Mucosa of descending colon (tissue), 3 donors: ENCODE data around the gene AIM2. TPM values are rescaled to one million over a fixed set of nuclear protein-coding genes. Genes with fewer than 3 reads are reported as not detected.
"Not testable (repeated sequence)": the region's sequence is repeated elsewhere in the genome, so short reads cannot be mapped to it uniquely, and the experiment has no call there.

Experiments used
- ATAC-seq: fragments of 200-7000 bp; cut with Tn5 transposase; one replicate; pipeline ENCODE4 v1.9.1; 2020; ENCODE audit warnings: mild to moderate bottlenecking, moderate library complexity
- DNase-seq, 3 donors: peaks; one replicate each; pipeline ENCODE4 v3.0.0-alpha.2; 2020
- H3K36me3 ChIP-seq: fragments of 200-600 bp; one replicate; pipeline ENCODE4 v1.8.0; 2021; ENCODE audit warnings: low read depth, mild to moderate bottlenecking
- H3K4me1 ChIP-seq: fragments of 200-600 bp; one replicate; pipeline ENCODE4 v1.8.0; 2021; ENCODE audit warnings: low read depth, mild to moderate bottlenecking
- H3K4me3 ChIP-seq: fragments of 200-600 bp; one replicate; pipeline ENCODE4 v1.8.0; 2021; ENCODE audit warnings: mild to moderate bottlenecking
- H3K9me3 ChIP-seq: fragments of 200-600 bp; one replicate; pipeline ENCODE4 v1.8.0; 2021; ENCODE audit warnings: mild to moderate bottlenecking
- CTCF ChIP-seq: fragments of 200-600 bp; IDR thresholded peaks from one replicate; pipeline ENCODE4 v1.8.0; 2022; ENCODE audit warnings: antibody characterized with exemption, mild to moderate bottlenecking
- intact Hi-C, 2 donors: fragments of 100-400 bp; cut with DNase I in 1 of 2; cut with micrococcal nuclease in 1 of 2; formaldehyde crosslinking; loops; one replicate each; pipeline versions ENCODE4 v1.11.0 to v1.11.1; 2022; cut with DNase I, micrococcal nuclease
- total RNA-seq, 3 donors: library from RNA; stranded (reverse); fragmentation: NEBNext Ultra II Directional in 2 of 3; extraction: Animal tissue kit (Norgen Biotek cat#: 25700) in 2 of 3; gene quantifications; one replicate each; pipeline versions ENCODE4 v1.2.1 to v1.2.4, GENCODE V29; 2021 to 2023
- donor health status: DM: no; HTN: no; CAD: no; lungs with moderate emphysema.
- donor health status: DM: no; HTN: no; CAD: no.
- donor health status: DM: no; HTN: yes; CAD: no.

AIM2 gene
- total RNA-seq, 3 donors from 2014 or later, result 0.38 to 1.0 (median 0.61) TPM

- H3K4me3 ChIP-seq, result no peak overlapping the region
- ATAC-seq (no peak), DNase-seq (no peak)
- TF ChIP-seq CTCF, result no peak
- H3K9me3 ChIP-seq, result no peaks in the 10 kb centered on the region
- intact Hi-C loops, result no loop called here
- H3K4me1 ChIP-seq, result no peaks in the 10 kb centered on the region
- H3K36me3 ChIP-seq, result no peaks in the 10 kb centered on the region
Observed at GRCh38 chr1:159040893-159041724, 35.5 kb downstream of the AIM2 start.

GRCh38 chr1:159040206-159040605 is 36.4 kb downstream of the AIM2 start:
- Histone ChIP-seq H3K4me3 (no peak overlapping the region), H3K4me1 (no peaks in the 10 kb centered on the region), H3K9me3 (no peaks in the 10 kb centered on the region), H3K36me3 (no peaks in the 10 kb centered on the region)
- intact Hi-C loops, result no loop called here
- ATAC-seq (no peak), DNase-seq (no peak)
- TF ChIP-seq CTCF, result no peak

- no peaks in the 10 kb centered on the region for H3K36me3 ChIP-seq
- TF ChIP-seq CTCF, result no peak
- intact Hi-C loops, result no loop called here
- no peak overlapping the region for H3K4me3 ChIP-seq
- DNase-seq, result no peak
- ATAC-seq, result no peak
- no peaks in the 10 kb centered on the region for H3K4me1 ChIP-seq
- no peaks in the 10 kb centered on the region for H3K9me3 ChIP-seq
Observed at GRCh38 chr1:159030877-159031447, 45.6 kb downstream of the AIM2 start.

- no peak for DNase-seq
- H3K4me1 ChIP-seq, result no peaks in the 10 kb centered on the region
- TF ChIP-seq CTCF, result no peak
- intact Hi-C loops, result no loop called here
- H3K36me3 ChIP-seq, result no peaks in the 10 kb centered on the region
- no peak for ATAC-seq
- H3K9me3 ChIP-seq, result no peaks in the 10 kb centered on the region
- no peak overlapping the region for H3K4me3 ChIP-seq
Observed at GRCh38 chr1:159030311-159030710, 46.3 kb downstream of the AIM2 start.

- H3K9me3 ChIP-seq, H3K4me3 ChIP-seq, ATAC-seq, intact Hi-C loops, DNase-seq, H3K36me3 ChIP-seq, H3K4me1 ChIP-seq: not testable (repeated sequence)
Observed at GRCh38 chr1:159026841-159027240, 49.7 kb downstream of the AIM2 start.

GRCh38 chr1:159025043-159025442 is 51.5 kb downstream of the AIM2 start:
- intact Hi-C loops, result no loop called here
- no peak overlapping the region for H3K4me3 ChIP-seq
- H3K9me3 ChIP-seq, result no peaks in the 10 kb centered on the region
- no peak for ATAC-seq
- no peaks in the 10 kb centered on the region for H3K36me3 ChIP-seq
- H3K4me1 ChIP-seq, result no peaks in the 10 kb centered on the region
- no peak for DNase-seq
- TF ChIP-seq CTCF, result no peak
